ENCODE results near the gene VPS33B. TPM values are rescaled to one million over a fixed set of nuclear protein-coding genes. Genes with fewer than 3 reads are reported as not detected.

Gene VPS33B
- total RNA-seq, 1 donor from 2014 or later: 9.7 TPM

- Histone ChIP-seq H2AFZ (ENCODE audit: low read depth, low read length) (no peak overlapping the region), H4K20me1 (ENCODE audit: insufficient read depth, low read length) (peaks cover 5% of the 10 kb centered on the region), H3K79me2 (ENCODE audit: insufficient read depth, low read length) (peaks cover 3% of the 10 kb centered on the region), H3K4me1 (ENCODE audit: insufficient read depth, low read length) (peaks cover 26% of the 10 kb centered on the region), H3K36me3 (ENCODE audit: insufficient read depth, low read length) (peaks cover 16% of the 10 kb centered on the region), H3K27ac (ENCODE audit: low read depth, low read length) (no peak overlapping the region), H3K27me3 (ENCODE audit: insufficient read depth, low read length) (no peaks in the 10 kb centered on the region), H3K4me2 (ENCODE audit: low read length) (peak overlapping the region; percentile 96), H3K9ac (ENCODE audit: low read length) (peak overlapping the region; percentile 91), H3K9me3 (ENCODE audit: insufficient read depth, low read depth, low read length) (no peaks in the 10 kb centered on the region), H3K4me3 (ENCODE audit: insufficient read depth, low read depth, low read length) (peak overlapping the region; percentile 70)
- no peaks in the 10 kb centered on the region for H3K27me3 Mint-ChIP-seq (ENCODE audit: low read depth, unreplicated experiment)
- no peak overlapping the region for H3K27ac Mint-ChIP-seq (ENCODE audit: unreplicated experiment)
- no peaks in the 10 kb centered on the region for H3K4me1 Mint-ChIP-seq (ENCODE audit: low read depth, unreplicated experiment)
- peak overlapping the region; percentile 76 for H3K4me3 Mint-ChIP-seq (ENCODE audit: unreplicated experiment)
- peaks cover 13% of the 10 kb centered on the region for H3K36me3 Mint-ChIP-seq (ENCODE audit: low read depth, unreplicated experiment)
- H3K9me3 Mint-ChIP-seq (ENCODE audit: unreplicated experiment): no peaks in the 10 kb centered on the region
- no peak for DNase-seq (ENCODE audit: low read depth)
- TF ChIP-seq CTCF (IDR thresholded peaks at IDR 0.05; ENCODE audit: insufficient read depth, low read depth, low read length) (no peak), EZH2 (IDR thresholded peaks at IDR 0.05; ENCODE audit: insufficient read depth, low read length) (no peak)
- FAIRE-seq: no peak
Observed at GRCh38 chr15:90955624-90956273, 66.6 kb downstream of the VPS33B start.

GRCh38 chr15:90954712-90955623, 67.4 kb downstream of the VPS33B start, which contains the start of gene RCCD1:
RCCD1 (plus strand) TSS chr15:90954884; CDS start chr15:90956735, 1,851 bp downstream.
- Mint-ChIP-seq H3K36me3 (ENCODE audit: low read depth, unreplicated experiment) (peaks cover 13% of the 10 kb centered on the region), H3K4me3 (ENCODE audit: unreplicated experiment) (peak within 1 kb of the TSS; percentile 84), H3K4me1 (ENCODE audit: low read depth, unreplicated experiment) (no peaks in the 10 kb centered on the region), H3K27me3 (ENCODE audit: low read depth, unreplicated experiment) (no peaks in the 10 kb centered on the region), H3K9me3 (ENCODE audit: unreplicated experiment) (no peaks in the 10 kb centered on the region), H3K27ac (ENCODE audit: unreplicated experiment) (peak within 1 kb of the TSS; percentile 53)
- peak within 1 kb of the TSS; percentile 91 for H3K9ac ChIP-seq (ENCODE audit: low read length)
- H2AFZ ChIP-seq (ENCODE audit: low read depth, low read length): peak within 1 kb of the TSS; percentile 80
- H3K4me2 ChIP-seq (ENCODE audit: low read length): peak within 1 kb of the TSS; percentile 96
- peaks cover 3% of the 10 kb centered on the region for H3K79me2 ChIP-seq (ENCODE audit: insufficient read depth, low read length)
- H4K20me1 ChIP-seq (ENCODE audit: insufficient read depth, low read length): peaks cover 5% of the 10 kb centered on the region
- no peaks in the 10 kb centered on the region for H3K9me3 ChIP-seq (ENCODE audit: insufficient read depth, low read depth, low read length)
- no peak for TF ChIP-seq CTCF (IDR thresholded peaks at IDR 0.05; ENCODE audit: insufficient read depth, low read depth, low read length)
- TF ChIP-seq EZH2 (IDR thresholded peaks at IDR 0.05; ENCODE audit: insufficient read depth, low read length): no peak
- H3K4me1 ChIP-seq (ENCODE audit: insufficient read depth, low read length): peaks cover 26% of the 10 kb centered on the region
- FAIRE-seq: no peak
- peak; percentile 90 for DNase-seq (ENCODE audit: low read depth)
- peaks cover 16% of the 10 kb centered on the region for H3K36me3 ChIP-seq (ENCODE audit: insufficient read depth, low read length)
- peak within 1 kb of the TSS; percentile 70 for H3K4me3 ChIP-seq (ENCODE audit: insufficient read depth, low read depth, low read length)
- no peaks in the 10 kb centered on the region for H3K27me3 ChIP-seq (ENCODE audit: insufficient read depth, low read length)
- peak within 1 kb of the TSS; percentile 90 for H3K27ac ChIP-seq (ENCODE audit: low read depth, low read length)
